Measurements from ENCODE around the gene GP1BA.
A peak's percentile ranks its signal among the peaks of the same experiment; 100 is the strongest.
"Not testable (repeated sequence)": the region's sequence is repeated elsewhere in the genome, so short reads cannot be mapped to it uniquely, and the experiment has no call there.

The GP1BA gene

GRCh38 chr17:4902540-4902939 is 29.5 kb upstream of the GP1BA start:
- H3K9me3 ChIP-seq (ENCODE audit: insufficient read depth, low read length): no peaks in the 10 kb centered on the region
- H3K4me3 ChIP-seq (ENCODE audit: insufficient read length, low read depth): no peak overlapping the region
- DNase-seq (ENCODE audit: low read depth, low spot score): no peak
- no peak for TF ChIP-seq SUZ12 (IDR thresholded peaks at IDR 0.05; ENCODE audit: extremely low read depth, insufficient read depth, insufficient read length)
- no peak for TF ChIP-seq YY1 (IDR thresholded peaks at IDR 0.05; ENCODE audit: insufficient read depth, insufficient read length)
- H3K4me1 ChIP-seq (ENCODE audit: insufficient read depth, insufficient read length): peaks cover 4% of the 10 kb centered on the region
- H3K9ac ChIP-seq (ENCODE audit: insufficient read length, low read depth): peak overlapping the region; percentile 25
- peaks cover 17% of the 10 kb centered on the region for H3K36me3 ChIP-seq (ENCODE audit: insufficient read depth, insufficient read length, low read length)
- no peaks in the 10 kb centered on the region for H3K27me3 ChIP-seq (ENCODE audit: insufficient read depth, insufficient read length)

- H3K36me3 ChIP-seq (ENCODE audit: insufficient read depth, insufficient read length, low read length): peaks cover 17% of the 10 kb centered on the region
- no peaks in the 10 kb centered on the region for H3K27me3 ChIP-seq (ENCODE audit: insufficient read depth, insufficient read length)
- H3K9me3 ChIP-seq (ENCODE audit: insufficient read depth, low read length): no peaks in the 10 kb centered on the region
- peak; percentile 63 for DNase-seq (ENCODE audit: low read depth, low spot score)
- peaks cover 6% of the 10 kb centered on the region for H3K4me1 ChIP-seq (ENCODE audit: insufficient read depth, insufficient read length)
- peak within 1 kb of the TSS; percentile 25 for H3K9ac ChIP-seq (ENCODE audit: insufficient read length, low read depth)
- TF ChIP-seq YY1 (IDR thresholded peaks at IDR 0.05; ENCODE audit: insufficient read depth, insufficient read length) (no peak), ZNF274 (IDR thresholded peaks at IDR 0.05; ENCODE audit: low read depth, low read length) (no peak), SUZ12 (IDR thresholded peaks at IDR 0.05; ENCODE audit: extremely low read depth, insufficient read depth, insufficient read length) (no peak)
- no peak within 1 kb of the TSS for H3K4me3 ChIP-seq (ENCODE audit: insufficient read length, low read depth)
Measured at GRCh38 chr17:4903051-4903818, 28.8 kb upstream of the GP1BA start, which contains the start of gene CHRNE. CHRNE (minus strand) TSS chr17:4903098; CDS start chr17:4903063, 35 bp downstream.

DNA sequence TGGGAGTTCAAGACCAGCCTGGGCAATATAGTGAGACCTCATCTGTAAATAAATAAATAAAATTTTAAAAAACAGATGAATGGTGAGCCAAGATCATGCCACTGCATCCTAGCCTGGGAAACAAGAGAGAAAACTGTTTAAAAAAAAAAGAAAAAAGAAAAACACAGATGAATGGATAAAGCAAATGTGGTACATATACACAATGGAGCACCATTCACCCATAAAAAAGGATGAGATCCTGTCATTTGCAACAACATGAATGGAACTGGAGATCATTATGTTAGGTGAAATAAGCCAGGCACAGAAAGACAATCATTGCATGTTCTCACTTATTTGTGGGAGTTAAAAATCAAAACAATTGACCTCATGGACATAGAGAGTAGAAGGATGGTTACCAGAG is 25.4 kb upstream of the GP1BA start:
- H3K36me3 ChIP-seq (ENCODE audit: insufficient read depth, insufficient read length, low read length); DNase-seq (ENCODE audit: low read depth, low spot score); H3K27me3 ChIP-seq (ENCODE audit: insufficient read depth, insufficient read length); H3K4me3 ChIP-seq (ENCODE audit: insufficient read length, low read depth); H3K9me3 ChIP-seq (ENCODE audit: insufficient read depth, low read length); H3K9ac ChIP-seq (ENCODE audit: insufficient read length, low read depth): not testable (repeated sequence)
- H3K4me1 ChIP-seq (ENCODE audit: insufficient read depth, insufficient read length): peaks cover 13% of the 10 kb centered on the region

DNA sequence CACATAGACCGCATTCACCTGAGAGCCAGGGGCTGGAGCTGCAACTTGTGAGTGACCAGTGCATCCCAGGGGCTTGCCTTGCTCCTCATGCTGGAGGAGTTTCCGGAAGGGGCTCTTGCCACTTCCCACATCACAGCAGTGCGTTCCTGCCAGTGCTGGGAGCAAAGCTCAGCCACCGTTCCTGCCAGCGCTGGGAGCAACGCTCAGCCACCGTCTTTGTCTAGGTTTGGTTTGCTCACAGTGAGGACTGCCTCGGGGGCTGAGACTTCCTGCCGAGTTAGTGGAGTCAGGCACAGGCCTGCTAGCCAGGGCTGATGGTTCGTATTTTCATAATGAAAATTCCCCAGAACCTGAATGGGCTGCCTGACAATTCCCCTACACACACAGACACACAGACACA is 23.8 kb upstream of the GP1BA start:
- Histone ChIP-seq H3K36me3 (ENCODE audit: insufficient read depth, insufficient read length, low read length) (no peaks in the 10 kb centered on the region), H3K4me3 (ENCODE audit: insufficient read length, low read depth) (no peak overlapping the region), H3K4me1 (ENCODE audit: insufficient read depth, insufficient read length) (peaks cover 11% of the 10 kb centered on the region), H3K9me3 (ENCODE audit: insufficient read depth, low read length) (no peaks in the 10 kb centered on the region), H3K27me3 (ENCODE audit: insufficient read depth, insufficient read length) (no peaks in the 10 kb centered on the region), H3K9ac (ENCODE audit: insufficient read length, low read depth) (peak overlapping the region; percentile 58)
- no peak for DNase-seq (ENCODE audit: low read depth, low spot score)
- no peak for TF ChIP-seq ZNF274 (IDR thresholded peaks at IDR 0.05; ENCODE audit: low read depth, low read length)
- no peak for TF ChIP-seq YY1 (IDR thresholded peaks at IDR 0.05; ENCODE audit: insufficient read depth, insufficient read length)
- no peak for TF ChIP-seq SUZ12 (IDR thresholded peaks at IDR 0.05; ENCODE audit: extremely low read depth, insufficient read depth, insufficient read length)

DNA sequence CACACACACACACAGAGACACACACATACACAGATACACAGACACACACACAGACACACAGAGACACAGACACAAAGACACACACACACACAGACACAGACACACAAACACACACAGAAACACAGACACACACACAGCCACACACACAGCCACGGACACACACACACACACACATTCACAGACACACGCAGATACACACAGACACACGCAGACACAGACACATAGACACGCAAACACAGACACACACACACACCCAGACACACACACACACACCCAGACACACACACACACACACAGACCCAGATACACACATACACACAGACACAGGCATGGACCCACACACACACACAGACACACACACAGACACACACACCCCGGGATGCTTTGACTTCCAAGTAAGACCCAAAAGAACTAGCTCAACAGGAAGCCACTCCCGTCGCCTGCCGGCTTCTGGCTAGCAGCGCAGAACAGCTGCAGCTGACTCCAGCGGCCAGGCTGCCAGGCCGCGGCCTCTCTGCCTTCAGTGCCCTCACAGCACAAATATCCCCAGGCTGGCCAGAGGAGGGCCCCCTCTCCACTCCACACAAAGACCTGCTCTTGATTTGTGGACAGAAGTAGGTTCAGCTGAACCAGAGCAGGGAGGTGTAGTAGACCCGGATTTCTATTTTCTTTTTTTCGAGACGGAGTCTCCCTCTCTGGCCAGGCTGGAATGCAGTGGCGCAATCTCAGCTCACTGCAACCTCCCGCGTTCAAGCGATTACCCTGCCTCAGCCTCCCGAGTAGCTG is 23.2 kb upstream of the GP1BA start:
- no peaks in the 10 kb centered on the region for H3K27me3 ChIP-seq (ENCODE audit: insufficient read depth, insufficient read length)
- no peak for TF ChIP-seq SUZ12 (IDR thresholded peaks at IDR 0.05; ENCODE audit: extremely low read depth, insufficient read depth, insufficient read length)
- no peak for TF ChIP-seq ZNF274 (IDR thresholded peaks at IDR 0.05; ENCODE audit: low read depth, low read length)
- TF ChIP-seq YY1 (IDR thresholded peaks at IDR 0.05; ENCODE audit: insufficient read depth, insufficient read length): no peak
- no peaks in the 10 kb centered on the region for H3K36me3 ChIP-seq (ENCODE audit: insufficient read depth, insufficient read length, low read length)
- H3K9me3 ChIP-seq (ENCODE audit: insufficient read depth, low read length): no peaks in the 10 kb centered on the region
- peak; percentile 71 for DNase-seq (ENCODE audit: low read depth, low spot score)
- peak overlapping the region; percentile 58 for H3K9ac ChIP-seq (ENCODE audit: insufficient read length, low read depth)
- peaks cover 9% of the 10 kb centered on the region for H3K4me1 ChIP-seq (ENCODE audit: insufficient read depth, insufficient read length)
- H3K4me3 ChIP-seq (ENCODE audit: insufficient read length, low read depth): no peak overlapping the region

DNA sequence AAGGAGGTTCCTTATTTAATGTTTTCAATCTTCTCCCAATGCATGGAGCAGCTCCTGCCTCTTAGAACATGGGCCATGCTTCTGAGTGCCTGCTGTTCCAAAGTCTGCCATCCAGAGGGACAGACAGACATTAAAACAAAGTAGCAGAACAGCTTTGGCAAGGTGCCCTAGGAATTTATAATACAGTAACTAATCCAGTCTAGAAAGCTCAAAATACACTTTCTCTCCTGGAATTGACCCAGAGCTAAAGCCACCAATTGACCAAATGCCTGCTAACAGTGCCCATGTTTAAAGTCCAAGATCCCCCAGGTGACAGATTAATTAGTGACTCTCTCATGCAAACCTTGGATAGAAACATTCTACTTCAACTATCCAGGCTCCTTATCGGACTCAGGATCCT is 18.1 kb upstream of the GP1BA start:
- Histone ChIP-seq H3K9ac (ENCODE audit: insufficient read length, low read depth) (no peak overlapping the region), H3K4me3 (ENCODE audit: insufficient read length, low read depth) (no peak overlapping the region), H3K9me3 (ENCODE audit: insufficient read depth, low read length) (no peaks in the 10 kb centered on the region), H3K4me1 (ENCODE audit: insufficient read depth, insufficient read length) (peaks cover 4% of the 10 kb centered on the region), H3K36me3 (ENCODE audit: insufficient read depth, insufficient read length, low read length) (no peaks in the 10 kb centered on the region), H3K27me3 (ENCODE audit: insufficient read depth, insufficient read length) (no peaks in the 10 kb centered on the region)
- DNase-seq (ENCODE audit: low read depth, low spot score): no peak
- TF ChIP-seq ZNF274 (IDR thresholded peaks at IDR 0.05; ENCODE audit: low read depth, low read length) (no peak), YY1 (IDR thresholded peaks at IDR 0.05; ENCODE audit: insufficient read depth, insufficient read length) (no peak), SUZ12 (IDR thresholded peaks at IDR 0.05; ENCODE audit: extremely low read depth, insufficient read depth, insufficient read length) (no peak)

GRCh38 chr17:4914551-4914950 is 17.5 kb upstream of the GP1BA start:
- H3K4me1 ChIP-seq (ENCODE audit: insufficient read depth, insufficient read length); H3K36me3 ChIP-seq (ENCODE audit: insufficient read depth, insufficient read length, low read length); H3K9ac ChIP-seq (ENCODE audit: insufficient read length, low read depth); H3K9me3 ChIP-seq (ENCODE audit: insufficient read depth, low read length); DNase-seq (ENCODE audit: low read depth, low spot score); H3K4me3 ChIP-seq (ENCODE audit: insufficient read length, low read depth); H3K27me3 ChIP-seq (ENCODE audit: insufficient read depth, insufficient read length): not testable (repeated sequence)

All from NT2/D1 (cell line).